Breast epithelium (tissue), 4 donors: Measurements from ENCODE around the gene ADAMTS1. TPM values are rescaled to one million over a fixed set of nuclear protein-coding genes. Genes with fewer than 3 reads are reported as not detected.

Experiments used
- DNase-seq, 2 donors: peaks; one replicate each; pipeline ENCODE4 v3.0.0-alpha.2; 2019; ENCODE audit warnings: low spot score in 2 of 2
- H3K27ac ChIP-seq, 2 donors: fragments of 200-600 bp; sonication (generic) in 1 of 2; one replicate each; pipeline ENCODE4 v1.5.1; 2016 to 2019; ENCODE audit warnings: mild to moderate bottlenecking in 1 of 2
- H3K27me3 ChIP-seq, 2 donors: fragments of 200-600 bp; sonication (generic) in 1 of 2; one replicate each; pipeline versions ENCODE4 v1.5.1 to v1.6.0; 2017 to 2019; ENCODE audit warnings: control low read depth in 1 of 2, mild to moderate bottlenecking in 1 of 2
- H3K36me3 ChIP-seq: fragments of 200-600 bp; one replicate; pipeline ENCODE4 v1.5.1; 2019
- H3K4me1 ChIP-seq, 2 donors: fragments of 200-600 bp; sonication (generic); one replicate each; pipeline ENCODE4 v1.5.1; 2016 to 2019; ENCODE audit warnings: control low read depth in 1 of 2
- H3K4me3 ChIP-seq, 3 donors: fragments of 200-600 bp; sonication (generic); 1 replicate in 2 of 3; 2 replicates in 1 of 3; pipeline ENCODE4 v1.5.1; 2016 to 2019; ENCODE audit warnings: mild to moderate bottlenecking in 3 of 3, moderate library complexity in 2 of 3
- H3K9me3 ChIP-seq, 2 donors: fragments of 200-600 bp; sonication (generic) in 1 of 2; one replicate each; pipeline ENCODE4 v1.5.1; 2016 to 2019; ENCODE audit warnings: control low read depth in 1 of 2
- POLR2A ChIP-seq: fragments of 450-650 bp; IDR thresholded peaks from one replicate; pipeline ENCODE4 v1.6.1; 2016; ENCODE audit warnings: antibody characterized with exemption, mild to moderate bottlenecking, moderate library complexity
- POLR2AphosphoS5 ChIP-seq, 3 donors: sonication (generic); formaldehyde crosslinking; IDR thresholded peaks; one replicate each; pipeline ENCODE4 v1.6.1; 2017; ENCODE audit warnings: antibody characterized with exemption in 3 of 3
- intact Hi-C: fragments of 100-400 bp; cut with DNase I; formaldehyde crosslinking; loops from one replicate; pipeline ENCODE4 v1.15.1; 2023; ENCODE audit warnings: low total_unique reads
- total RNA-seq, 3 donors: library from RNA; depleted of rRNA; stranded (reverse); fragments of >200 nt; gene quantifications; one replicate each; pipeline ENCODE4 v1.1.0, GENCODE V29; 2016
- TF ChIP-seq, protein P1 (sequence below), 3 donors: fragments of 450-650 bp; IDR thresholded peaks; one replicate each; pipeline ENCODE4 v1.5.1; 2016 to 2017; ENCODE audit warnings: antibody characterized with exemption in 3 of 3, mild to moderate bottlenecking in 3 of 3, moderate library complexity in 3 of 3

The ADAMTS1 gene
- total RNA-seq, 3 donors from 2014 or later, result 72.0 to 198 (median 72.7) TPM

DNA sequence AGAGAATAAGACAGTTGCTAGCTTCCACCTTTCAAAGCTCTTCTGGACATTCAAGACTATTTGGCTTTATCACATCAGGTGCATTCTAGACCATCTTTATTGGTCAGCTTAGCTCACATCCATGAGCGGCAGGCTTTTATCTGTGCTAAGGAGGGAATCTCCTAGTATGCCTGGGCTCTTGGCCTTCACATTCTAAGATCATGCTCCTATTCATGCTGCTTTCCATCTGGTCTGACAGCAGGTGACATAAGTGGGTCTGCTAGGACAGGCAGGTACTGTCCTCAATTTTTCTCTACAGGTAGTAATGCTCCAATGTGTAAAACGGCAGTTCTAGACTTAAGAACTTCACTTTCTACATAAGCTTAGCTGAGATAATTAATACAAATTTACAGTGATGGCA, 39.2 kb upstream of the ADAMTS1 start:
- TF ChIP-seq POLR2AphosphoS5 (IDR thresholded peaks at IDR 0.05), result no peak
- no peak for TF ChIP-seq POLR2A
- TF ChIP-seq, protein P1, sequence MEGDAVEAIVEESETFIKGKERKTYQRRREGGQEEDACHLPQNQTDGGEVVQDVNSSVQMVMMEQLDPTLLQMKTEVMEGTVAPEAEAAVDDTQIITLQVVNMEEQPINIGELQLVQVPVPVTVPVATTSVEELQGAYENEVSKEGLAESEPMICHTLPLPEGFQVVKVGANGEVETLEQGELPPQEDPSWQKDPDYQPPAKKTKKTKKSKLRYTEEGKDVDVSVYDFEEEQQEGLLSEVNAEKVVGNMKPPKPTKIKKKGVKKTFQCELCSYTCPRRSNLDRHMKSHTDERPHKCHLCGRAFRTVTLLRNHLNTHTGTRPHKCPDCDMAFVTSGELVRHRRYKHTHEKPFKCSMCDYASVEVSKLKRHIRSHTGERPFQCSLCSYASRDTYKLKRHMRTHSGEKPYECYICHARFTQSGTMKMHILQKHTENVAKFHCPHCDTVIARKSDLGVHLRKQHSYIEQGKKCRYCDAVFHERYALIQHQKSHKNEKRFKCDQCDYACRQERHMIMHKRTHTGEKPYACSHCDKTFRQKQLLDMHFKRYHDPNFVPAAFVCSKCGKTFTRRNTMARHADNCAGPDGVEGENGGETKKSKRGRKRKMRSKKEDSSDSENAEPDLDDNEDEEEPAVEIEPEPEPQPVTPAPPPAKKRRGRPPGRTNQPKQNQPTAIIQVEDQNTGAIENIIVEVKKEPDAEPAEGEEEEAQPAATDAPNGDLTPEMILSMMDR (IDR thresholded peaks at IDR 0.05), result no peak
- H3K4me3 ChIP-seq, result no peak overlapping the region
- H3K4me1 ChIP-seq, result no peaks in the 10 kb centered on the region
- intact Hi-C loops, result no loop called here
- no peaks in the 10 kb centered on the region for H3K9me3 ChIP-seq
- DNase-seq, result no peak
- H3K27me3 ChIP-seq, result no peaks in the 10 kb centered on the region
- no peaks in the 10 kb centered on the region for H3K36me3 ChIP-seq
- H3K27ac ChIP-seq, result peak overlapping the region in 1 of 2 donors; percentile 66

DNA sequence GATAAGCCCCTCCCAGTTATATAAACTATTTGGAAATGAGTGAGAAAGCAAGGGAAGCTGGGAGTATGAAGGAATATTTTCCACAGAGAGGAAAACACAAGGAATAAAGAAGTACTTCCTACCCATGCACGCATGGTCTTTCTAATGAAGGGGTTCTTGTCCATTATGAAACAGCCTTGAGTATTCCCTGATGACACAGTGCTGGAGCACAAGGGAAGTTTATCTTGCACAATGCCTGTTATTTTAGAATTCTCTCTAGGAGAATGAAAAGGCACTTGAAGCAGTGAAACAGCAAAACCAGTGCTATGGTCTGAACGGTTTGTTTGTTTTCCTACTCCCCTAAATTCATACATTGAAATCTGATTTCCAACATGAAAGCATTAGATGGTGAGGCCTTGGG, 38.6 kb upstream of the ADAMTS1 start:
- TF ChIP-seq, protein P1 (IDR thresholded peaks at IDR 0.05), result no peak
- no peak for TF ChIP-seq POLR2AphosphoS5 (IDR thresholded peaks at IDR 0.05)
- TF ChIP-seq POLR2A, result no peak
- no peaks in the 10 kb centered on the region for H3K27me3 ChIP-seq
- H3K9me3 ChIP-seq, result no peaks in the 10 kb centered on the region
- DNase-seq, result no peak
- H3K27ac ChIP-seq, result peak overlapping the region in 1 of 2 donors; percentile 66
- no peaks in the 10 kb centered on the region for H3K4me1 ChIP-seq
- no peaks in the 10 kb centered on the region for H3K36me3 ChIP-seq
- H3K4me3 ChIP-seq, result no peak overlapping the region
- intact Hi-C loops, result no loop called here

DNA sequence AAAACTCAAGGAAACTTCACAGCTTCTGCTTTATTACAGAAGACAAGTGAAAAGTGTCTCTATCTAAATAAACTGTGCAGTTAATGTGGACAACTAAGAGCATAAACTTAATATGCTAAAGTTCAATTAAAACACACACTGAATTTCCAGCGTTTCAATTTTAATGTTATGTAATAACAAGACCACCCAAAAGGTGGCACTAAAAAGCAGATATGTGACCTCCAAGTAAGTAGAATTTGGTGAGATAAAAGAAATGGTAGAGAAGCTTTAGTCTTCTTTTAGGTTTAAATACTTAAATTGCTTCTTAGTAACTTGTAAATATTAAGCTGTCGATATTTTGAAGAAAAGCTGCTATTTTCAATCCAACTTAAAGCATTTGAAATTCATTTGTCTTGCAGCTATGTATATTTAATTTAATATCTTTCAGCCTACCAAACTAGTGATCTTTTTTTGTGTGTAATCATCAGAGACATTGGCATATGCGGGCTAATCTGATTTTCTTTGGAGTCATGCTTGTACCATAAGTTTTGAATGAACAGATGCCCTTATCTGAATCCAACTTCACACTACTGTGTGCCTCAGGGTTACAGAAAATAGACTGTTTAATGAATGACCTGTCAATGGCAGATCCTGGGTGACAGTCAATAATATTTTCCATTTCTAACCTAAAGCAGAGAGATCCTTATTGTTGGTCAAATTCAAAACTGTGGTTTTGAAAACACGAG, 36.5 kb upstream of the ADAMTS1 start:
- intact Hi-C loops, result no loop called here
- Histone ChIP-seq H3K27ac (no peak overlapping the region), H3K9me3 (no peaks in the 10 kb centered on the region), H3K4me1 (no peaks in the 10 kb centered on the region), H3K27me3 (no peaks in the 10 kb centered on the region), H3K4me3 (no peak overlapping the region), H3K36me3 (no peaks in the 10 kb centered on the region)
- TF ChIP-seq POLR2A (no peak), POLR2AphosphoS5 (IDR thresholded peaks at IDR 0.05) (no peak)
- TF ChIP-seq, protein P1 (IDR thresholded peaks at IDR 0.05), result peak in 1 of 3 donors; percentile 25
- DNase-seq, result no peak

DNA sequence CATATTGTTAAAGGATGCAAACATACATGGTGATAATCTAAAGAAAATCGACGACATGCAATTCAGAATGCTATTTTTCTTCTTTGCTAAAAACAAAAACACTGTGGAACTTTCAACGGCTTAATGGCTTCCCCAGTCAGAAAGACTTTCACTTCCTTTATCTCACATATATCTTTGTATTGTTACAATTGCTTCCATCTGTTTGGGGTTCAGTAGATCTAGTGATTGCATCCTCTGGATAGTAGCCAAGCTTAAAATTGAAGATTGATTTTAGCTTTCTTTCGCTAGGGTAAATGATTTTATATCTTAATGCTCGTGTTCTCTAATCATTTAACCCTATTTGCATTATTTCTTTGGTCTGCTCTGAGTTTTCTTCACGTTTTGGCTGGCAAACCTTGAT, 31.8 kb upstream of the ADAMTS1 start:
- H3K4me1 ChIP-seq, result no peaks in the 10 kb centered on the region
- H3K36me3 ChIP-seq, result no peaks in the 10 kb centered on the region
- TF ChIP-seq, protein P1 (IDR thresholded peaks at IDR 0.05), result no peak
- TF ChIP-seq POLR2A, result no peak
- TF ChIP-seq POLR2AphosphoS5 (IDR thresholded peaks at IDR 0.05), result no peak
- H3K9me3 ChIP-seq, result peaks cover 0 to 9% of the 10 kb centered on the region in 2 donors
- DNase-seq, result no peak
- no peaks in the 10 kb centered on the region for H3K27me3 ChIP-seq
- H3K4me3 ChIP-seq, result no peak overlapping the region
- H3K27ac ChIP-seq, result no peak overlapping the region
- intact Hi-C loops, result loop anchor here (5.0 kb wide), 1 partner anchor 1750 kb away; no protein-coding TSS in a partner anchor

DNA sequence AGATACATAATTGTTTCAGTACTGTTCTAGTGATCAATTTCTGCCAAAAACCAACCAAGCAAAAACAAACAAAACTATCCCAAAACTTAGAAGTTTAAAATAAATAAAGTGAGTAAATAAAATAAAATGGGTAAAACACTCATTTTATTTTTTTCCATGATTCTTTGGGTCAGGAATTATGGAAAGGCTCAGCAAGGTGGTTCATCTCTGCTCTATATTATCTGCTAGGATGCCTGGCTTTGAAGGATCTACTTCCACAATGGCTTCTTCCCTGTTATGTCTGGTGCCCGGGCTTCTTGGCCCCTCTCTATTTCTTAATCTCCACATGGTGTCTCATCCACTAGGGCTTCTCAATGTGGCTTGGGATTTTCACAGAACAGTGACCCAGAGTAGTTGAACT, 29.1 kb upstream of the ADAMTS1 start:
- no peak for DNase-seq
- Histone ChIP-seq H3K36me3 (no peaks in the 10 kb centered on the region), H3K27ac (no peak overlapping the region), H3K27me3 (no peaks in the 10 kb centered on the region), H3K9me3 (peaks cover 0 to 9% of the 10 kb centered on the region in 2 donors), H3K4me1 (no peaks in the 10 kb centered on the region), H3K4me3 (no peak overlapping the region)
- TF ChIP-seq, protein P1 (IDR thresholded peaks at IDR 0.05), result no peak
- TF ChIP-seq POLR2A (no peak), POLR2AphosphoS5 (IDR thresholded peaks at IDR 0.05) (no peak)
- intact Hi-C loops, result no loop called here
